Fibroblast of skin of right biceps (primary cell): Measurements from ENCODE around the gene CCDC154.

Source experiments
- DNase-seq: peaks from one replicate; pipeline ENCODE4 v3.0.0-alpha.2; 2013

Gene CCDC154

GRCh38 chr16:1414532-1415260 is 29.7 kb downstream of the CCDC154 start, which contains the start of gene UNKL:
TSS of gene UNKL (minus strand) at chr16:1414704. CDS start at chr16:1414691, 13 bp downstream.
- DNase-seq, result peak; percentile 51

GRCh38 chr16:1413684-1414531 is 30.4 kb downstream of the CCDC154 start:
- DNase-seq, result peak; percentile 56

GRCh38 chr16:1412847-1413246 is 31.5 kb downstream of the CCDC154 start:
- DNase-seq, result no peak

GRCh38 chr16:1408171-1408837 is 36.1 kb downstream of the CCDC154 start:
- peak; percentile 88 for DNase-seq

- DNase-seq, result peak; percentile 8
Observed at GRCh38 chr16:1407753-1408152, 36.6 kb downstream of the CCDC154 start.

GRCh38 chr16:1403733-1404132 is 40.6 kb downstream of the CCDC154 start:
- no peak for DNase-seq

GRCh38 chr16:1403036-1403435 is 41.3 kb downstream of the CCDC154 start:
- no peak for DNase-seq

- no peak for DNase-seq
Observed at GRCh38 chr16:1401758-1402154, 42.6 kb downstream of the CCDC154 start.

- DNase-seq, result no peak
Observed at GRCh38 chr16:1401061-1401757, 43.1 kb downstream of the CCDC154 start.

- DNase-seq, result no peak
Observed at GRCh38 chr16:1398826-1399581, 45.4 kb downstream of the CCDC154 start.

GRCh38 chr16:1398351-1398750 is 46.0 kb downstream of the CCDC154 start:
- no peak for DNase-seq

GRCh38 chr16:1397779-1398178 is 46.6 kb downstream of the CCDC154 start:
- DNase-seq, result no peak

GRCh38 chr16:1395444-1396031 is 48.8 kb downstream of the CCDC154 start:
- no peak for DNase-seq

GRCh38 chr16:1394367-1394951 is 49.9 kb downstream of the CCDC154 start:
- no peak for DNase-seq

- no peak for DNase-seq
Observed at GRCh38 chr16:1393613-1394176, 50.7 kb downstream of the CCDC154 start.

GRCh38 chr16:1392826-1393225 is 51.5 kb downstream of the CCDC154 start:
- no peak for DNase-seq

GRCh38 chr16:1390239-1390779 is 54.0 kb downstream of the CCDC154 start:
- DNase-seq, result no peak

- DNase-seq, result no peak
Observed at GRCh38 chr16:1389762-1390161, 54.6 kb downstream of the CCDC154 start.

GRCh38 chr16:1387331-1387730 is 57.0 kb downstream of the CCDC154 start:
- DNase-seq, result no peak

GRCh38 chr16:1385232-1385631 is 59.1 kb downstream of the CCDC154 start:
- DNase-seq, result no peak
